Measurements from ENCODE around the gene TP53TG5. TPM values are rescaled to one million over a fixed set of nuclear protein-coding genes. Genes with fewer than 3 reads are reported as not detected.
"Not testable (repeated sequence)": the region's sequence is repeated elsewhere in the genome, so short reads cannot be mapped to it uniquely, and the experiment has no call there.

The TP53TG5 gene
- total RNA-seq, 1 donor from 2014 or later = not detected

GRCh38 chr20:45366192-45366591 lies 11.9 kb downstream of the TP53TG5 start:
- no peak for DNase-seq

DNA sequence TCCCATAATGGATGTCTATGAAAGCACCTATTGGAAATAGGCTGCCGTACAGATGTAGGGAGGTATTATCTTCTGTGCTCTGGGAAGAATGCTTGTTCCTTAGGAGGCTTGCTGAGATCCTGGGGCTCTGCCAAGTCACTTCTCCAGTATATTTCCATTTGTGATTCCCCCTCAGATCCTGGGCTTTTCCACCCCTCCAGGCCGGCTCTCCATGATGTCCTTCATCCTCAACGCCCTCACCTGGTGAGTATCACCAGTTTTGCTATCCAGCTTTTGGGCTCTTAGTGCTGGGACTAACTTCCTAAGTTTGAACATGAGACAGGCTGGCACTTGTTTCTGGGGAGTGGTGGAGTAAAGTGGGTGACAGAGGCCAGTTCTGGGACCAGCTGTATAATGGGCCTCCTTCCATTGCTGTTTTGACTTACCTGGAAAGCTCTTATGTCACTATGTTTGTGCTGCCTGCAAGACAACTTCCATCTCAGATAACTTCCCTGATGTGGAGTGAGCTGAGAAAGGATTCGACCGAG lies 12.6 kb downstream of the TP53TG5 start:
- no peak for DNase-seq

DNA sequence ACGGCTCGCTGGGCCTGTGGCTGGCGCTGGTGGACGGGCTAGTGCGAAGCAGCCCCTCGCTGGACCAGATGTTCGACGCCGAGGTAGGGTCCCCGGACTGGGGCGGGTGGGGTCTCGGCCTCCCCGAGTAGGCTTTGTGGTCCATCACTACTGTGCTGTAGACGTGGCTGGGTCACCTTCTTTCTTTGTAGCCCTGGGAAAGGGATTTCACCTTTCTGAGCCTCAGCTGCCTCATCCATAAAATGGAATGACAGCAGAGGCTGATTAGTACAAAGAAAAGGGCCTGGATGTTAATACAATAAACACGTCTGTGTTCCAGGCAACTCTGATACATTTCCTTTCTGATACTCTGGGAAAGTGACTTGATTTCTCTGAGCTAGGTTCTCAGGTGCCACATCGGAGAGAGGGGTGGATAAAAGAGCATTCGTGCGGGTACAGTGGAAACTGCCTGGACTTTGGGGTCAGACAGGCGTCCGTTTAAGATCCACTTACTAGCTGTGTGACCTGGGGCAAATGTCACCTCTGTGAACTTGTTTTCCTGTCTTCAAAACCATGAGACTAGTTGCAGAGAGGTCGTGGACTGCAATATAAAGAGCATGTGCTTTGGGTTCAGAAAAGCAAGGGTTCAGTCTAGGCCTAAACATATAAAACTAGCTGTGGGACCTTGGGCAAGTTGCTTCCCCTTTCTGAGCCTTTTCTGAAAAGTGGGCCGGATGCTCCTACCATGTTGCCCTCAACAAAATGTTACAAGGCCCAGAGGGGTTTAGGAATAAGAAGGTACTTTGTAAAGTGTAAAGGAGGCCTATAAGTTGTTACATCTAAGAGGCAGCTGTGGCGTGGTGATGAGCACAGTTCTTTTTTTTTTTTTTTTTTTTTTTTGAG lies 14.3 kb downstream of the TP53TG5 start:
- DNase-seq = no peak

DNA sequence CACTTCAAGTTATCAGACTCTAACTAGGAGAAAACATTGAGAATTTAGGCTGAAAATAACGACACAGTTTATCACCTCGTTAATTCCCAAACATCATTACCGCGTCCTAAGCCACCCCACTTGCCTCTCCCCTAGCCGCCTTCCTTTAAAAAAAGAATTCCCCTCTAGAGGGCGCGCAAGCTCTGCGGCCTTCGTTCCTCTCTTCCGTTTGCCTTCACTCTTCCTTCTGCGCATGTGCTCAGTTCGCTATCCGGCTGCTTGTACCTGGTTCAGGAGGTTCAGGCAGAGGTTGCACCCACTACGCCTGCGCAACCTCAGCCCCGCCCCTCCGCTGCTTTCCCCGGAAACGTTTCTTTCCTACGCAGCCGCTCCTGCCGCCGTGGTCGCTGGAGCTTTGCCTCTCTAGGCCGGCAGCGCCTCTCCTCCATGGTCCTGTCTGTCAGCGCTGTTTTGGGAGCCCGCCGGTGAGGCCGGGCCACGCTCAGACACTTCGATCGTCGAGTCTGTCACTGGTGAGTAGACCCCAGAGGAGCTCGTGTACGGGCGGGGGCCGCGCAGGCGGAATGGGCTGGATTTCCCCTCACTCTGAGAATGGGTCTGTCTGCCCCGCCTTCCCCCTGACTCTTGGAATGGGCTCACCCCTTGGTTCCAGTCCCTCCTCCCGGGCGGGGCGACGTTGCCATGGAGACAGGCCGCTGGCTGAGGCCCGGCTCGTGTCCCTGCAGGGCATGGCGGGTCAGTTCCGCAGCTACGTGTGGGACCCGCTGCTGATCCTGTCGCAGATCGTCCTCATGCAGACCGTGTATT lies 15.1 kb downstream of the TP53TG5 start, which contains the start of gene SYS1:
Gene SYS1, plus strand, starts transcription at position 353 of the 807 bp plus-strand sequence. Its CDS starts 376 bp downstream, at position 729.
- peak; percentile 100 for DNase-seq

DNA sequence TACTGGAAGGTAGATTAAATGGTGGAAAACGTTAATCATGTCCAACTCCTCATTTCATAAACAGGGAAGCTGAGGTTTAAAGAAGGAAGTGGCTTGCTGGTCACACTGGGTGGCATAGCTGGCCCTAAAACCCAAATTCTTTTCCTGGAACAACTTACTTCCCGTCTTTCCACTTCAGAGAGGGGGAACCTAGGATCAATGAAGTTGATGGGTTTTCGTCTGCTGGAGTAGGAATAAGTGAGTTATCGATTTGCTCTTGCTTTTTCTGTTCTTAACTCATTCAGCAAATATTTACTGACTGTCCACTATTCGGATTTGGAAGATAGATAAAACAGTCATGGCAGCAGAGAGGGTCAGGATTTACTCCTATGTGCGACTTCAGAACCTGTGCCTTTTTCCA lies 16.3 kb downstream of the TP53TG5 start:
- DNase-seq = no peak

GRCh38 chr20:45359406-45360148 lies 18.5 kb downstream of the TP53TG5 start:
- no peak for DNase-seq

DNA sequence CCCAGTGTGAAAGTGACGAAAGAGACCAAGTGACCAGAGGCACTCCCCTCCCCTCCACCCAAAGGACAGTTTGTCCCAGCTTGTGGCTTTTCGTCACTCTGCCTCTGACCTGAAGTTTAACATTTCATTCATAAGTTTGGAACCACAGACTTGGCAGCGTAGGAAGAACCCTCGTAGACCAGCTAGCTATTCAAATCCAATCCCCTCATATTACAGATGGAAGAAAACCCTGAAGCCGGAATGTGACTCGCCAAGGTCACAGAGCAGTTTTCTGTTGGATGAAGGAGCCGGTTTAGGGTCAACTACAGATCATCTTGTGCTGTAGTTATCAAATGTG lies 19.1 kb downstream of the TP53TG5 start:
- DNase-seq = no peak

DNA sequence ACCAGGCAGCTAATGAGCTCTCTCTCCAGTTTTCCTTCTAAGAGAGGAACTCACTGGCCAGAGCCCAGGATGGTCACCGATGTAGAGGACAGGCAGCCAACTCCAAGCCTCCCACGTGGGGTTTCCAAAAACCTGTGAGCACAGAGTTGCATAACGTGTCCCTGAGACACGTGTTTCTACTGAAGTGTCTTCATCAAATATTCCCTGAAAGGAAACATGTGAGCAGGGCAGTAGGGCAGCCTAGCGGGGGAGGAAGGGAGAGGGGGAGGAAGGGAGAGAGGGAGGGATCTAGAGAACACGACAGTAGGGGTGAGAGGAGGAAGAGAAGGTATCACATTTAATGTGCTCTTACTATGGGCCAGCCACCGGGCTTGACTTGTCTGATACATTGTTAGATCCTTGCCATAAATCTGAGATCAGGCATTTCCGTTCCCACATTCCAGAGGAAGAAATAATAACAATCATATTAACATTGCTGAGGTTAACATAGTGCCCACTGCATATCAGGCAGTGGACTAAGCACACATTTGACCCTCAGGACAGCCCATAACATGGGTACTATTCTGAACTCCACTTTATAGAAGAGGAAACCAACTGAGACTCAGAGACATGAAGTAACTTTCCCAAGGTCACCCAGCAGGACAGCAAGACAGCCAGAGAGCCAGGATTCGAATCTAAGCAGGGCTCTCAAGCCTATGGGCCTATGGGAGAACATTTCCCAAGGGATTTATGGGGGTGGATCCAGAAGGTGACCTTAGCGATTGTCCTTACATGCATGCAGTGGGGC lies 19.6 kb downstream of the TP53TG5 start:
- peak; percentile 65 for DNase-seq

GRCh38 chr20:45355209-45356084 lies 22.7 kb downstream of the TP53TG5 start:
- DNase-seq = no peak

DNA sequence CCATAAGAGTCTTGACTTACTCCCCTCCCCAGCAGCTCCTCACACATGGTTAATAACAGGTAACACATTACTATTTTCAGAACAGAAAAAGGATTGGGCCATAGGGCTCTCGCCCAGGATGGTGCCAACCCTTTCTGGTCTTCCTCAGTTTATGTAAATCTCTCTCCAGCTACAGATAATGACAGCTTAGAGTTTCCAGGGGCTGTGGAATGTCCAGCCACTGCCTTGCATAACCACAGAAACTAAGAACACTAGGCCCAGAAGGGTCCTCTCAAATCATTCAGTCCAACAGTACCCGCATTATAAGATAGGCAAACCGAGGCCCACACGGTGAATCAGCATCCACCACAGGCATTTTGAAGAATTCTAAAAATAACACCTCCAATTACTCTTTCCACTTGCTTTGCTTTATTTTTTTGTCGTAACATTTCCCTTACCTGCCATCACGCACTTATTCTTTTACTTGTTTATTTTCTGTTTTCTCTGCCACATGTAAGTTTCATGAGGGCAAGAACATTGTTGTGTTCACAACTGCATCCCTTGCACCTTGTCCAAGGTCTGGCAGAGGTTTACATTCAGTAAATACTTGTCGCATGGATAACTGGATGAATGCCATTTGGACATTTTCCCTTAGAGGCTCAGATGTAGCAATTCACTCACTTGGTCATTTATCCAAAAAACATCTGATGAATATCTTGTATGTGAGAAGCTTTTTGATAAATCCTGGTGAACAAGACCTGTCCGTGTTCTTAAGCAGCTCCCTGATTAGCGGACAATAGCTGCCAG lies 23.5 kb downstream of the TP53TG5 start:
- DNase-seq = no peak

- DNase-seq = no peak
These were observed 24.4 kb downstream of the TP53TG5 start for GRCh38 chr20:45353746-45354145.

DNA sequence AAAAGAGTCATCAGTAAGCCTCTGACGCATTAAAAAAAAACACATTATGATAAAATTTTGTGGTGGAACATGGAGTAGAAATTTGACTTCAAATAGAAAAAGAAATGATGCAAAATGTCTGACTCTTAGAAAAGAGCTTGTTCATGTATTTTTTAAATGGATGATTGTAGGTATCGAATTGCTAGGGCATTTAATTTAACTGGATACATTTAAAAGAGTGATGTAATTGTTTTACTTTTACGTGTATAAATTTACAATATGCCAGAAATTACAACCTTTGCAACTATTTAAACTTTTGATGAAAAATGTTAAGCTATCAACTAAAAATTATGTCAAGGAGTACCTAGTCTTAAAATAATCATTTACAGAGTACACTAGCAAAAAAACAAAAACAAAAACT lies 25.4 kb downstream of the TP53TG5 start:
- no peak for DNase-seq

- not testable (repeated sequence) for DNase-seq
These were observed 27.3 kb downstream of the TP53TG5 start for GRCh38 chr20:45350795-45351194.

- DNase-seq = no peak
These were observed 27.9 kb downstream of the TP53TG5 start for GRCh38 chr20:45350217-45350616.

DNA sequence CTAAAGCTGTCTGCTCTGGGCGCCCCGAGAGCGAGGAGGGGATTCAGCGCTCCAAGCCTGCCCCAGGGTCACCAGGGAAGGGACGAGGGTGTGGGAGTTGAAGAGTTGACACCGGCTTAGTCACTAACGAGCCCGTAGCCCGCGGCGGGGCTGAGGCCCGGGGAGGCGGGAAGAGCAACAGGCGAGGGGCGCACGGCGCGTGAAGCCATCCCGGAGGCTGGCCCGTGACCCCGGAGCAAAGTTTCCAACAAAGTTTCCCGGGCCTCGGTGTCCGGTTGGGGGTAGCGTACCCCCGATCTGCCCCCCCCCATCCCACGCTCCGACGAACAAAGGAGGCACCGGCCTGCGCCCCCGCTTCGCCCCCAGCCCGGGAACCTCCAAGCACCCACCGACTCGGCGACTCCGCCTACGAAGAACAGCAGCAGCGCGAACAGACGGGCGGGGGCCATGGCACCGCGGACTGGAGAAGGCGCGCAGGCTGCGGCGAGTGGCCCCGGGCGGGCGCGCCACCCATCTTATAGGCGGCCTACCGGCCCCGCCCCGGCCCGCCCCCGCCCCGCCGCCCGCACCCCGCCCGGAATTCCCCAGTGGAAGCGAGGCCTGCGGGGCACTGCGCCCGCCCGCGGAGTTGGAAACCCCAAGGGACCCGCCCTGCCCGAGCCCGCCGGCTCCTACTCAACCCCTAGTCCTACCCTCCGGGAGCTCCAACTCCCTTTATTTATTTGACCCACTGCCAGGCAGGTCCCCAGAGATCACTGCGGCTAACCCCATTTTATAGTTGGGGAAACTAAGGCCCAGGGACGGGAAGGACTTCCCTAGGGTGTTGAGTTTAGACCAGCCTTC lies 30.0 kb downstream of the TP53TG5 start, which contains the start of gene SDC4:
Gene SDC4, minus strand, starts transcription at position 489 of the 843 bp plus-strand sequence. Its CDS starts 40 bp downstream, at position 449.
- DNase-seq = peak; percentile 63

GRCh38 chr20:45347297-45347935 lies 30.7 kb downstream of the TP53TG5 start:
- DNase-seq = no peak

- no peak for DNase-seq
These were observed 31.3 kb downstream of the TP53TG5 start for GRCh38 chr20:45346851-45347250.

- no peak for DNase-seq
These were observed 31.8 kb downstream of the TP53TG5 start for GRCh38 chr20:45346291-45346718.
